ENCODE measurements around the gene IBA57.
A peak's percentile ranks its signal among the peaks of the same experiment; 100 is the strongest.
"Not testable (repeated sequence)": the region's sequence is repeated elsewhere in the genome, so short reads cannot be mapped to it uniquely, and the experiment has no call there.

IBA57 gene

DNA sequence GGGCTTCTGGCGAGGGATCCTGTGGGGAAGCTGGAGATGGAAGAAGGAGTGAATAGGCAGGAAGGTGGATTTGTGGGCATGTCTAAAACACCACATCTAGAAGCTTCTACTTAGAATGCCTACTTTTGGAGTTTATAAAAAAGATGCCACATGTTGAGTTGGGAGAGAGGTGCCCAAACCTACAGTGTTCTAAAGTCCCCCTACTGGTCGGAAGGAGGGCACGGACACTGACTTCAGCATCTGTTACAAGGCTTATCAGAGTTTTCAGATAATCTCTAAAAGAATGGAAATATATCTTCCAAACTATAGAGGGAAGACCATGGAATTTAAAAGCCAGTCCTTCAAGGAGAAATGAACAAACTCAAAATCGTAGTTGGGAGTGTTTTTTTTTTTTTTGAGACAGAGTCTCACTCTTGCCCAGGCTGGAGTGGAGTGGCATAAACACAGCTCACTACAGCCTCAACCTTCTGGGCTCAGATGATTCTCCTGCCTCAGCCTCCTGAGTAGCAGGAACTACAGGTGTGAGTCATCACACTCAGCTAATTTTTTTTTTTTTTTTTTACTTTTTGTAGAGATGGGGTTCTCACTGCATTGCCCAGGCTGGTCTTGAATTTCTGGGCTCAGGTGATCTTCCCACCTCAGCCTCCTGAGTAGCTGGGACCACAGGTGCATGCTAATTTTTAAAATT, 14.8 kb downstream of the IBA57 start:
- TF ChIP-seq, protein P1, sequence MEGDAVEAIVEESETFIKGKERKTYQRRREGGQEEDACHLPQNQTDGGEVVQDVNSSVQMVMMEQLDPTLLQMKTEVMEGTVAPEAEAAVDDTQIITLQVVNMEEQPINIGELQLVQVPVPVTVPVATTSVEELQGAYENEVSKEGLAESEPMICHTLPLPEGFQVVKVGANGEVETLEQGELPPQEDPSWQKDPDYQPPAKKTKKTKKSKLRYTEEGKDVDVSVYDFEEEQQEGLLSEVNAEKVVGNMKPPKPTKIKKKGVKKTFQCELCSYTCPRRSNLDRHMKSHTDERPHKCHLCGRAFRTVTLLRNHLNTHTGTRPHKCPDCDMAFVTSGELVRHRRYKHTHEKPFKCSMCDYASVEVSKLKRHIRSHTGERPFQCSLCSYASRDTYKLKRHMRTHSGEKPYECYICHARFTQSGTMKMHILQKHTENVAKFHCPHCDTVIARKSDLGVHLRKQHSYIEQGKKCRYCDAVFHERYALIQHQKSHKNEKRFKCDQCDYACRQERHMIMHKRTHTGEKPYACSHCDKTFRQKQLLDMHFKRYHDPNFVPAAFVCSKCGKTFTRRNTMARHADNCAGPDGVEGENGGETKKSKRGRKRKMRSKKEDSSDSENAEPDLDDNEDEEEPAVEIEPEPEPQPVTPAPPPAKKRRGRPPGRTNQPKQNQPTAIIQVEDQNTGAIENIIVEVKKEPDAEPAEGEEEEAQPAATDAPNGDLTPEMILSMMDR (IDR thresholded peaks at IDR 0.05; ENCODE audit: extremely low read depth, missing control alignments) = peak; percentile 6

GRCh38 chr1:228180959-228181644, 15.5 kb downstream of the IBA57 start:
- TF ChIP-seq, protein P1 (IDR thresholded peaks at IDR 0.05; ENCODE audit: extremely low read depth, missing control alignments) = no peak
- DNase-seq (ENCODE audit: low spot score) = no peak

More for the DNA sequence above, 14.8 kb downstream of the IBA57 start:
- DNase-seq (ENCODE audit: low spot score) = no peak

DNA sequence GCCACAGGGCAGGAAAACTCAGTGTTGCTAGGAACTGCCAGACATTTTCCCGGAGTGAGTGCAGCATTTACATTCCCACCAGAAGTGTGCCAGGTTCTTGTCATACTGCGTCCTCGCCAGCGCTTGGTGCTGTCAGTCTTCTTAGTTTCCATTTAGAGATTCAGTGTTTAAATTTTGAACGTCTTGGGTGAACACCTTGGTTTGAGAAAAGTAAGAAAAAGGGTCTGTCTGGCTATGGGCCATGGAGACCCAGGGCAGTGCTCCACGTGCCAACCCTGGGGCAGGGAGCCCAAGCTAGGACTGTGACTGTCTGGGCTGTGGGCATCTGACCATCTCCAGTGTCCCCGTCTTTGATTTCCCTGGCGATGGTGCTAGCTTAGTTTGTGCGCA, 16.0 kb downstream of the IBA57 start:
- TF ChIP-seq, protein P1 (IDR thresholded peaks at IDR 0.05; ENCODE audit: extremely low read depth, missing control alignments) = no peak
- DNase-seq (ENCODE audit: low spot score) = no peak

- no peak for DNase-seq (ENCODE audit: low spot score)
- TF ChIP-seq, protein P1 (IDR thresholded peaks at IDR 0.05; ENCODE audit: extremely low read depth, missing control alignments) = no peak
Observed at GRCh38 chr1:228182296-228183030, 16.9 kb downstream of the IBA57 start.

DNA sequence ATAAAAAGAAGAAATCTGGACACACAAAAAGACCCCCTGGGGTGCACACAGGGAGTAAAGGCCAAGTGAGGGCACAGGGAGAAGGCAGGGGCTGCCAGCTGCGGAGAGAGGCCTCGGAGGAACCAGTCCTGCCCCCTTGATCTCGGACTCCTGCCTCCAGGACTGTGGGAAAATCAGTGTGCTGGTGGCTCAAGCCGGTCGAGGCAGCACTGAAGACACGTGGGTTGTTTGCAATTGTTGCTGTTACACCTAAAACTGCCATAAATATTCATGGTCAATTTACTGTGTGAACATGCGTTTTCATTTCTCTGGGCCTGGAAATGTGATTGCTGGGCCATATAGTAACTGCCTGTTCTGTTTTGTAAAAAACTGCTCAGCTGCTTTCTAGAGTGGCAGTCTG, 18.5 kb downstream of the IBA57 start:
- no peak for DNase-seq (ENCODE audit: low spot score)
- TF ChIP-seq, protein P1 (IDR thresholded peaks at IDR 0.05; ENCODE audit: extremely low read depth, missing control alignments) = no peak

DNA sequence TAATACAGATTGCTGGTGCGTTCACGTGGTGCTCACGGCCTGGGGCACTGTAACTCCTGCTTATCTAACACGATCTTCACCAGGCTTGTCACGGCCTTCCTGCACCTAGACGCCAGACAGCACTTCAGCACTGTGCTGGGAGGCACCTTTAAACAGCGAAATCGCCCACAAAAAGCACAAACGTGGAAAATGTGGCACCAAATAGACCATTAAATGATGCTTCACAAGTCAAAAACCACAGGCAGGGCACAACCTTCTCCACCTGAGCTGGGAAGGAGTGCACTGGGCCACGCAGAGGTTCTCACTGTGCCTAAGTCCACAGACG, 20.0 kb downstream of the IBA57 start:
- no peak for DNase-seq (ENCODE audit: low spot score)
- TF ChIP-seq, protein P1 (IDR thresholded peaks at IDR 0.05; ENCODE audit: extremely low read depth, missing control alignments) = no peak

DNA sequence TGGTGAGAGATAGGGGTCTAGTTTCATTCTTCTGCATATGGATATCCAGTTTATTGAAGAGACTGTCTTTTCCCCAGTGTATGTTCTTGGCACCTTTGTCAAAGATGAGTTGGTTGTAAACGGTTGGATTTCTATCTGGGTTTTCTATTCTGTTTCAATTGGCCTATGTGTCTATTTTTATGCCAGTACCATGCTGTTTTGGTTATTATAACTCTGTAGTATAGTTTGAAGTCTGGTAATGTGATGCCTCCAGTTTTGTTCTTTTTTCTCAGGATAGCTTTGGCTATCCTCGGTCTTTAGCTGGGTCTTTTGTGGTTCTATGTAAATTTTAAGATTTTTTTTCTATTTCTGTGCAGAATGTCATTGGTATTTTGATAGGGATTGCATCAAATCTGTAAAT, 22.6 kb downstream of the IBA57 start:
- DNase-seq (ENCODE audit: low spot score) = not testable (repeated sequence)
